GM19239 (cell line): ENCODE data around the gene TAS2R16.
"Not testable (repeated sequence)": the region's sequence is repeated elsewhere in the genome, so short reads cannot be mapped to it uniquely, and the experiment has no call there.

Source experiments
- DNase-seq: peaks from one replicate; pipeline ENCODE4 v3.0.0; 2011; ENCODE audit warnings: low spot score; ENCODE audit not compliant: insufficient read length
- FAIRE-seq: peaks from 2 replicates; lab custom pipeline; 2011; peaks lifted over from hg19 to GRCh38; lab: Jason Lieb, UNC

Gene TAS2R16

DNA sequence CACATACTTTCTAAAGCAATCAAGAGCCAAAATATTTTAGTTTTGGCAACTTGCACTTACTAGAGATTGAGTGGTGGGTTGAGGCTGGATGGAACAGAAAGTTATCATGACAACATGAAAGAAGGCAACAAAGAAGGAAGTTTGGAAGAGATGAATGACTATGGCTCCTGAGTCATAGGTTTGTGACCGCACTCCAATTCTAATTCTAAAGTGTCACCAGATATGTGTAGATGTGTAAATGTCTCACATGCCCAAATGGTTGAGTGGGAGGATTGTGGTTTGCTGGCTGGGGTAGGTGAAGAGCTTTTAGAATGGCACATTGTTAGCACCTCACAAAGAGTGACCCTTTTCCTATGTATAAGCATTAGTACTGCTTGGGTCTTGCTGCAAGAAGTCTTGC lies 20.2 kb downstream of the TAS2R16 start:
- DNase-seq: no peak
- FAIRE-seq: no peak

DNA sequence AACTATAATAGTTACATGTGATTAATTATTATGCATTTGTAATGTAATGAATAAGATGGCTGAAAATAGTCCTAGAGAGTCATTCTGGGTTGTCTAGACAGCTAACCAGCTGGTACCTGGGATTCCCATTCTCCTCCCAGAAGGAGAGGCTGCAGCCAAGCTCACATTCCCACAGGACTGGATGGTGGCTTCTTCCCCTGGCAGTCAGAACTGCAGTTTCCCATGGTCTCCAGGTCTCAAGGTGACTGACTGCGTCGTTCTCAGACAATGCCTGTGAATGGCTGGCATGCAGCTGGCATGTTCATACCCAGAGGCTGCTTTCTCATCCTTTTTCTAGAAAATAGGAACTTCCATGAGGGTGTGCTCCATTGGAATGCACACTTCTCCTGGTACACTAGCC lies 21.3 kb downstream of the TAS2R16 start:
- no peak for DNase-seq
- no peak for FAIRE-seq

DNA sequence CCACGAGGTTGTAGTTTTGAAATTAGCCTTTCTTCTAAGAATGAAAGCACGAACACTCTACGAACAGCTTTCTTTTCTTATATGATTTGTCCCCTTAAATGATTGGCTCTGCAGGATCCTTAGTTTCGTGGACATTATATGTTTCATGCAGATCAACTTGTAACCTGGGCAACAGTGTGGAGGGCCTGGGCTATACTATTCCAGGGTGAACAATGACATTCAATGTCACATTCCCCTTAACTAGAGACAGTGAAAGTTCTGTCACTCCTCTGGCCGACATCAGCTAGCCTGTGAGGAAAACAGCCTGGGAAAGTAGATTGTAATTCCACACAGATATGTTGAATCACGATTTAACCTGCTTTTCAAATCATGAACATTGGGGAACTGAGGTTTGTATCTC lies 23.4 kb downstream of the TAS2R16 start:
- DNase-seq (no peak), FAIRE-seq (no peak)

DNA sequence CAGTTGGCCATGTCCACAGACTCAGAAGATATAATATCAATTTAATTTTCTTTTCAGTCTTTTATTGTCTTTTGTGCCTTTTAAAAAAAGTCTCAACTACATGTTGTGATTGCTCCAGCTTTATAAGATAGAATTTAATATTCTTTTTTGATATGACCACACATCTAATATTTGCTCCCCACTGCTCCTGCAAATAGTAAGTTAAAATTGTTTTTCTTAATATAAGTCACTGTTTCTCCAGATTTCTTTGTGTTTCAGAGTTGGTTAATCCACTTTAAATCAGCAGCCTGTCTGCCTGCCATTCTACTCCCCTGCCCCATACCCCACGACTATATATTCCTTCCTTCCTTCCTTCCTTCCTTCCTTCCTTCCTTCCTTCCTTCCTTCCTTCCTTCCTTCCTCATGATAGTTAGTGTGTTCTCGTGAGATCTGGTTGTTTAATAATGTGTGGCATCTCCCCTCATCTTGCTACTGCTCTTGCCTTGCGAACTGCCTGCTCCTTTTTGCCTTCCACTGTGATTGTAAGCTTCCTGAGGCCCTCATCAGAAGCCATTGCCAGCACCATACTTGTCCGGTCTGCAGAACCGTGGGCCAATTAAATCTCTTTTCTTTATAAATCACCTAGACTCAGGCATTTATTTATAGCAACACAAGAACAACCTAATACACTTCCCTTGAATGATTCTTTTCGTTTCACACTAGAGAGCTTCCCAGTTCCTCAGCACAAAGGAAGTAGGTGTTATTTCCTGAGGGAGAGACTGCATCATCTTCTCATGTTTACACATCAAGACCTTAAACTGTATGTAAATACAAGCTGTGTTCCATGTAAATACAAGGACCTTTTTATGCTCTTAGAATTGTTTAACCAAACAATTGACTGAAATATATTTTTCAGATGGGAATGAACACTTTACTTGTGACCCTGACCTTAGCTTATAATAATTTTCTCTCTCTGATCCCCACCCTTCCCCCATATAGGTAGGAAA lies 24.5 kb downstream of the TAS2R16 start:
- no peak for FAIRE-seq
- no peak for DNase-seq

DNA sequence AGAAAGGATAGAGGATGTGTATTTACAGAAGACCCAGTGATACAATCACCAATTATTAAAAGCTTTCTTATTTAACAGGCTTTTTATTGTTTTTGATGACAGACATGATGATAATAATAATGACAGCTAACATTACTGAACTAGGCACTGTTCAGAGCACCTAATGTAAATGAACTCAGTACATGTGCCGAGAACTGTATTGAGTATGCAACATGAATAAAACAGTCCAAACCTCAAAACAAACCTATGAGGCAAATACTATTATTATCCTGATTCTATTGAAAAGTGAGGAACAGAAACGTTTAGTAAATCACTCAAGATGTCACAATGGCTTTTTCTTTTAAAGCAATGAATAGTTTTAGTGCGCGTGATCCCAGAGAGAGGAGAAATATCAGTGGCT lies 27.1 kb downstream of the TAS2R16 start:
- no peak for FAIRE-seq
- no peak for DNase-seq

DNA sequence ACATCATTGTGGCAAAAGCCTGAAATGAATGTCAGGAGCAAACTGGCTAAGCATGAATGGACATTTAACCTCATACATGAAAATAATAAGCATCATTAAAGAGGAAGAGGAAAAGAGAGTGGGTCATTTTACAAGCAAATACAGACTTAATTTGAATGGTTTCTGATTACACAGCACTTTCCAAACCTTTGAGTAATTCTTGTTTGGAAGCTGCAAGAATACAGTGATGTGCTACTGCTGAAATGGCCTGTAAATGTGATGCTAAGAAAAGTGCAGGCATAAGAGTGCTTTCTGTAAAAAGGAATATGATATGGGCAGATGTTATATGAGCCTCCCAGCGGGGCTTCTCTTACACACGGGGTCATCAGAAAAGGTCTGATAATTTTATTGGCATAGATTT lies 30.2 kb downstream of the TAS2R16 start:
- no peak for DNase-seq
- no peak for FAIRE-seq

DNA sequence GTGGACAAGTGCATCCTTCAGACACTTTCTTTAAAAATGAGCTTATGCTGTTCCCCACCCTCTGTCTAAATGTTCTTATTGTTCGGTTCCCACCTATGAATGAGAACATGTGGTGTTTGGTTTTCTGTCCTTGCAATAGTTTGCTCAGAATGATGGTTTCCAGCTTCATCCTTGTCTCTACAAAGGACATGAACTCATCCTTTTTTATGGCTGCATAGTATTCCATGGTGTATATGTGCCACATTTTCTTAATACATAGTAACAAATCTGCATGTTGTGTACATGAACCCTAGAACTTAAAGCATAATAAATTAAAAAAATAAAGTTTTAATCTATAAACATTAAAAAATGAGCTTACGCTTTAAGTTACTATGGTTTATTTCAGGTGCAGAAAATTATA lies 41.8 kb downstream of the TAS2R16 start:
- FAIRE-seq, DNase-seq: not testable (repeated sequence)

DNA sequence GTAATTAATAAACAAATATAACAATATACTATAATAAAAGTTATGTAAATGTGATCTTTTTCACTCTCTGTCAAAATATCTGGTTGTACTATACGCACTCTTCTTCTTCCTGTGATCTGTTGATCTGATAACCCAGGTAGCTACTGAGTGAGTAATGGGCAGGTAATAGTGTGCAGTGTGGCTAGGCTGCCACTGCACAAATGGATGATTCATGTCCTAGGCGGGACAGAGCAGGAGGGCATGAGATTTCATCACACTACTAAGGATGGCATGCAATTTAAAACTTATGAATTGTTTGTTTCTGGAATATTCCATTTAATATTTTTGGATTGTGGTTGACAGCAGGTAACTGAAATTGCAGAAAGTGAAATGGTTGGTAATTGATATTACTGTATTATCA lies 44.5 kb downstream of the TAS2R16 start:
- DNase-seq: no peak
- FAIRE-seq: no peak

DNA sequence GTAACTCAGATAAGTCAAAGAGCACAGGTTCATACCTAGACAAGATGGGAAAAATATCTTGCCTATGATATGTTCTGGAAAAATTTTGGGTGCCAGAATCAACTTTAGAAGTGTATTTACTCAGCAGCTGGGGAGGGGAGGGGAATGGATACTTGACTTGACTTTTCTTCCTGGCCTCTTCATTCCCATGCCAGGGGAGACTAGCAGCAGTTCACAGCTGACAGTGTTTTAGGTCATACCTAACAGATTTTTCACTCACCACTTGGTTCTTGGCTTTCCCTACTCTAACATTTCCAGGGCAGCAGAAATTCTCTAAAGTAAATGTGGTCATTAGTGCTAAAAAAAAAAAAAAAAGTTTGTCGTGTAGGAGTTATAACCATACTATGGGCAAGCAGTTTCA lies 46.3 kb downstream of the TAS2R16 start:
- DNase-seq (no peak), FAIRE-seq (no peak)
